GM18507 (cell line): ENCODE data around the gene EIF3A.

ENCODE experiments used
- DNase-seq: peaks from one replicate; pipeline ENCODE4 v3.0.0; 2011; ENCODE audit warnings: low read depth; ENCODE audit not compliant: insufficient read length; ENCODE audit errors: extremely low spot score
- FAIRE-seq: peaks from 2 replicates; lab custom pipeline; 2011; peaks lifted over from hg19 to GRCh38; lab: Jason Lieb, UNC

EIF3A gene

DNA sequence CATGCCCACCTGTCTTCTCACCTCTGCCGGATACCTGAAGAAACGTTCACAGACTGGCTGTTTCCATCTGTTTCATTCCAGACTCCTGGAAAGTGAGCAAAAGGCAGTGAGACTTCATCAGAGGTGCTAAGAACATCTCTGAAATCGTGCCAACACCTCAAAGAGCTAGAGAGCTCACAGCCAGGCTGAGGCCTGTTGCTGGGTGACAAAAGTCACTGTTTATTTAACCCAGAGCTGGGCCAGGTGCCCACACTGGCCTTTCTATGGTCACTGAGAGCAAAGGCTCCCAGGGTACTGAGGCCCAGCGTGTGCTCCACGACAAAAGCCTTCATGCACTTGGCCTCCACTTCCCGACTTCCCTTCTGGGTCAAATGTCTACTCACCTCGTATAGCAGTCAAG is 54.8 kb downstream of the EIF3A start:
- FAIRE-seq (no peak), DNase-seq (no peak)

DNA sequence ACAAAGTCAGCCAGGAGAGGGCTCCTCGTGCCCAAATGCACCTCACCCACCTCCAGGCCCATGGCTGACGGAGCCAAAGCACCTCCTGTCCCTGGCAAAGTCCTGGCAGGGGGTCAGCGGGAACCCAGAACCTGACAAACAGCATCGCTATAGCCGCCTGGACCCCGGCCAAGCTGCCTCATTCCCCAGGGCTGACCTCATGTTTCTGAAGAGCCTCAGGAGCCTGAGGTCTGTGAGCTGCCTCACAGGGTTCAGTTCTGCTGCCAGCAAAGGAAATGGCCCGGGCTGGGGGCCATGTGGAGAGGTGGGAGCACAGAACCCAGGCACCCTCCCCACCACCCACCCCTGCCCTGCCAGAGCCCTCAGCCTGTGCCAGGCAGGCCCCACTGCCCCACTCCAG is 55.3 kb downstream of the EIF3A start:
- no peak for FAIRE-seq
- no peak for DNase-seq

DNA sequence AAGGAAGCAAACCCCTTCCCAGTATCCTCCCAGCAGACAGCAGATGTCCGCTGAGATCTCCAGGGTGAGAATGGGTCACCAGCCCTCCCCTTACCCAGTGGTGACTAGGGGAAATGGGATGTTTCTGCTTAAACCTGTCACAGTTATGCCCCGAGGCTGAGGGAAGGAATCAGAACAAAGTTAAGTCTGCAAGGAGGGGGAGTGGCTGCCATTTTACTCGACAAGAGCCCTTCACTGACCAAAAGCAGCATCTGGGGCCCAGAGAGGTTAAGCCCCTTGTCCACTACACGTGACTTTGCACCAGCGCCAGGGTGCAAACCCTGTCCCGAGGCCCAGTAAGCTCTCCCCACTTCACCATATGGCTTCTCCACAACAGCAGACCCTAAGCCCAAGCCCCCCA is 55.7 kb downstream of the EIF3A start:
- DNase-seq (no peak), FAIRE-seq (no peak)

DNA sequence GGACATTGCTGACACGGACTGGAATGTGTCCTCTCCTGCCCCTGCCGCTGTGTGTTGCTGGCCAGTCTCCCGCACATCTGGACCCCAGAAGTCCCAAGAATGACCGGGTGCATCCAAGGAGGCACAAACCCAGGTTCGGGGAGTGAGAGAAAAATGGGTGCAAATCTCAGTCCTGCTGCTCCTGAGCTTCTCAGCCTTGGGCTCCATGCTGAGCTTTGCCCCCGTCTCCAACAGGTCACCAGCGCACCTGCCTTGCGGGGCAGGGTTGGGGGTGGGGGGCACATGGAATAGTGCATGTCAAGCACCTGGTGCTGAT is 57.1 kb downstream of the EIF3A start:
- no peak for FAIRE-seq

DNA sequence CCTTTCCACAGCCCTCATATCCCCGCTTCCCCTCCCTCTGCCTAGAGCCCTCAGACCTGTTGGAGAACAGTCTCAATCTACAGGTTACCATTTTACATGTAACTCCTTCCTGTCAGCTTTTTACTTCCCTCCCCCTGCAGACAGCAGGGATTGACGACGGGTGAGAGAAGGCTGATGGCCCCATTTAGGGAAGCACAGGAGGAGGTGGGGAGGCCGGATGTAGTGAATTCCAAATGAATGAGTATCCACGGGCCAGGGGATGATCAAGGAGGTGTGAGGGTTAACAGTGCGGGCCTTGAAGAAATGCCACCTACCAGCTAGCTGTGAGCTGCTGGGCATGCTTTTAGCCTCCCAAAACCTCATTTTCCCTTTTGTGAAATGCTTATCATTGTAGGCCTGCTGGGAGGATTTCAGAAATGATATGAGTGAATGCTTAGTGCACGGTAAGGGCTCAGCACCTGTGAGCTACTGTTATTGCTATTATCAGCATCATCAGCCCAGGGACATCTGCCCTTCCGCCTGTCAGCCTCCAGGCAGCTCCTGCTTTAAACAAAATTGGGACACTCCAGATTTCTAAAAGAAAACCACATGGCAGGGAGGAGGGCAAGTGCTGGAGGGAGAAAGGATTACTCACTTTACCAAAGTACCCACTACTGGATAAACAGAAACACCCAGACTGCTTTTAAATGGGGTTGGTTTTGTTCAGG is 57.6 kb downstream of the EIF3A start:
- FAIRE-seq, result no peak
- DNase-seq, result no peak

More for the DNA sequence above, 57.1 kb downstream of the EIF3A start:
- DNase-seq, result no peak

DNA sequence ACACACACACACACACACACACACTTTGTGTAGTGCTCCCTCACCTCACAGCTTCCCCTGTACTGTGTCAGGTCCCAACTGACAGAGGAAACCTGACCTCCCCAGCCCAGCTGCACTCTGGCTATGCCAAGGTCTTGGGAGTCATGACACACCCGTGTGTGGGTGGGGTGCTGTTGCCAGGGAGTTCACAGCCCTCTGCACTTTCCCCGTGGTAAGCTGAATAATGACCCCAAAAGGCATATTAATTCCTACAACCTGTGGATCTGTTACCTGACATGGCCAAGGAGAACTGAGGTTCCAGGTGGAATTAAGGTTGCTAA is 60.0 kb downstream of the EIF3A start:
- no peak for FAIRE-seq
- no peak for DNase-seq

DNA sequence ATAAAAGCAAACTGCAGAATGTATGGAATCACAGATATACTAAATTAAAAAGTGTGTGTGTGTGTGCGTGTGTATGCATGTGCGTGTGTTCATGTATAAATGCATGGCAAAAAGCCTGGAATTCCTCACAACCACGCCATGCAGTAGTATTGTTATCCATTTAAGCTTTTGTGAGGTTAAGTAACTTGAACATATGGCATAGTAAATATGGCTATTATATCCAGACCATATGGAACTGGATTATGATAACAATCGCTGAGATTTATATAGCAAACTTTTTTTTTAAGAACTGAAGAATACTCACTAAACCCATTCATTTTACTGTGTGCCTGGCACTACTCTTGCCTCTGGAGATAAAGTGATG is 73.4 kb downstream of the EIF3A start:
- DNase-seq, result no peak
- FAIRE-seq, result no peak

DNA sequence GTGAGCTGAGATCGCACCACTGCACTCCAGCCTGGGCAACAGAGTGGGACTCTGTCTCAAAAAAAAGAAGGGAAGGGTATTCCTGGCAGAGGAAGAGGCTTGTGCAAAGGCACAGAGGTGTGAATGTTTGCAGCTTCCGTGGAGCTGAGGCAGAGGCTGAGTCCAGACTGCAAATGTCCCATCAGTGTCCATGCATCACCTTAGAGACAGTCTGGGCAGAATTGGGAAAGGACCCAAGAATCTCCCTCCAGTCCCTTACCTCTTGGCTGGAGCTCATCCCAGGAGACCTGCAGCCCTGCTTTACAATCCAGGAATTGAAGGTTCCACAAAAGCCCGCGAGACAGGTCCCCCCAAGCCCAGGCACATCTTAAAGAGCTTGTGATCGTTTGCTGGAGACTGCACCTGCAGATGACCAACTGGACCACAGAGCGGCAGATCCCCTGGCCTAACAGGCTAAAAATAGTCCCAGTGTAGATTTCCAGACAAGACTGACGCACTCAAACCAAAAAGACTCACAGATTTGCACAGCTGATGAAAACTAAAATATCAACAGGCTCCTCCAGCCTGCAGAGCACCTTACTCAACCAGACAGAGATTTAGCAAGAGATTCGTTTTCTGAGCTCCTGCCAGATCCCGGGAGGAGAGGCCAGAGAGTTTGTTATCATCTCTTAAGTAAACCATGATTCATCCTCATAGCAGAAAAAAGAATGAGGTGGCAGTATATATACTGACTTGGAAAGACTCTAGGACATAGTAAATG is 74.0 kb downstream of the EIF3A start:
- DNase-seq (no peak), FAIRE-seq (no peak)

DNA sequence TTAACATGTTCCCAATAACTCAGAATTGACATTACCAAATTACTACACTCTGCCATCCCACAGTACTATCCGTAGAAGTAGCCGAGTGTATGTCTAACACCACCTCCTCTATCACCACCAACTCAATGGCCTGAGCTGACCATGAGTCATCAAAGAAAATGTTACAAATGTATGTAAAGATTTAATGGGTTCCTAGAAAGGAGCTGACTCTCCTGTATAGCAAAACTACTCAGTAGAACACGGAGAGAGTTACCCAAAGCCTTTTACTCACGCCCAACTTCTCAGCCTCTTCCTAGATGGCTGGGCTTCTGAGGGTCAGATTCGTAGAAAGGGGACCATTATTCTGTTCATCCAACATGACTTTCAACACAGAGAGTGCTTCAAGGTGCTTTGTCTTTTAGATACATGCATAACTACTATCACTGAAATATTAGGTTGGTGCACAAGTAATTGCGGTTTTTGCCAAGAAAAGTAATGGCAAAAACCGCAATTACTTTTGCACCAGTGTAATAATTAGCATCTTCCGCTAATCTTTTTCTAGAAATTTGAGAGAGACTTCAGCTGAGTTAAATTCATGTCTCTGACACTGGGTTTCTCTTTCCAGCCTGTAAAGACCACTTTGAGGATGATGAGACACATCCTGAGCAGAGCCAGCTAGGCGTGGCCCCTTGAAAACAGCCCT is 75.1 kb downstream of the EIF3A start:
- DNase-seq, result no peak
- FAIRE-seq, result no peak

DNA sequence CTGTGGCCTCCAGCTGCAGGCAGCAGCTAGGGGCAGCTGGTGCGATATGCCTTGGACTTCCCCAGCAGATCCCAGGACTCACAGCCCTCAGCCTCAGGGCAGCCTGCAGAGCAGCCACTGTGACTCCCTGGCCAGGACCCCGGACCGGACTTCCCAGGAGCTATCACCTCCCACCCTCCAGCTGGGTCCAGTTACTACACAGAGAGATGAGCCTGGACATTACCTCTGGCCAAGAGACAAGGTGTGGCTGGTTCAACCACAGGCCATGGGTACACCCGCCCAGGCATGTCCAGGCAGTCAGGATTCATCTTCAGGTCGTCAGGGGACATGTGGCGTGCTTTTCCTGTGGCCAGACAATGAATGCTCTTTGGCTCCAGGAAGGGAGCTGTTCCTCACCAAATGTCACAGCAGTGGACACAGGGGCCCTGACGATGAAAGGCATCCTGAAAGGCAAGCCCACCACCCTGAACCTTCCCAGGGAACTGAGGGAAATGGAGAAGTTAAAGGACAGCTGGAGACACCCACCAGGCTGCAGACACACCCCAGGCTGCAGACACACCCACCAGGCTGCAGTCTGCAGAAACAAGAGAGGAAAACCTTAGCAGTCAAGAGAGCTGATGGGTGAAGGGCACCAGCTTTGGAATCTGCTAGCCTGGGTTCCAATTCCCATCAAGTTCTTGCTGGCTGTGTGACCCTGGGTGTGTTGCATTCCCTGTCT is 76.9 kb downstream of the EIF3A start:
- DNase-seq (no peak), FAIRE-seq (no peak)

DNA sequence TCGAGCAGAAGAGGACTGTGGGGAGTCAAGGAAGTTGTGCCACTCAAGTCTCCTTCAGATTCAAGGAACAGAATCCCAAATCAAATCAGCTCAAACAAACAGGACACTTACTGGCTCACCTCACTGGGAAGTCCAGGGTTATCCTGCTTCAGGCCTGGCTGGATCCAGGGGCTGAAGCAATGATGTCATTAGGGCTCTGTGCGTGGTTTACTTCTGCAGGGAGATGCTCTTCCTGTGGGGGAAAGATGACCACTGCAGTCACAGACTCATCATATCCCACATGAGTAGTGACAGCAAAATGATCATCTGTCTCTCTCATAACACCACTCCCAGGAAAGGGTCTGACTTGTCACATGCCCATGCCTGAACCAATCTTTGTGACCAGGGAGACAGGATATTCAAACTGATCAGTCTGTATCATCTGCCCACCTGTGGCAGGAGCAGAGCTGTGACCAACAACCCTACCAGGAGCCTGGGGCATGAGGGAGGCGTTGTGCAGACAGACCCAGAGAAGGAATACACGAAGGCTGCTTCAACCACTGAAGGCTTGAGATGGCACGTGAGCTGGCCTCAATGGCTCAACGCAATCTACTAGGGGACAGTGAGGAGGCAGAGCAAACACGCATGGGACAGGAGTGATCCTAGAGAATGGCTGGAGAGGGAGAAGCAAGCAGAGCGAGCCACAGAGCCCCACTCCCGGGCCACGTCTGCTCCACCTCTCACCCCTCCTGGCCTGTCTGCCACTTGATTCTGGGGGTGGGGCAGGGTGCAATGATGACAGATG is 78.7 kb downstream of the EIF3A start:
- FAIRE-seq, result no peak
- no peak for DNase-seq

DNA sequence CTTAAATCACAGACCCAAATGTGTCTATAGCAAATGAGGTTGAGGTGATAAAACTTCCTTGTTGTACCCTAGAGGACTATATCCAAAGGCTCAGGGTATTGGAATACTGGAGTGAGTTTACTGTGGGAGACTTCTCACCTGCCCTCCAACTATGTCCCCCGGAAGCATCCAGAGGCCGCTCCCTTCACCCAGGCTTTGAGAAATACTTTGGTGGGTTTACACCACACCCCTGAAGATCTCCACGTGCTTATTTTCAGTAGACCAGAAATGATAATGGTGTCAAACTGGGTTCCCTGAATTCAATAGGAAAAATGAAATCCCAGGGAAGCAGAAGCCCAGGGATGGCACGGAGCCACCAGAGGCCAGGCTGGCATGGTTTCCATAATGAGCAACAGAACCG is 82.4 kb downstream of the EIF3A start:
- no peak for FAIRE-seq

DNA sequence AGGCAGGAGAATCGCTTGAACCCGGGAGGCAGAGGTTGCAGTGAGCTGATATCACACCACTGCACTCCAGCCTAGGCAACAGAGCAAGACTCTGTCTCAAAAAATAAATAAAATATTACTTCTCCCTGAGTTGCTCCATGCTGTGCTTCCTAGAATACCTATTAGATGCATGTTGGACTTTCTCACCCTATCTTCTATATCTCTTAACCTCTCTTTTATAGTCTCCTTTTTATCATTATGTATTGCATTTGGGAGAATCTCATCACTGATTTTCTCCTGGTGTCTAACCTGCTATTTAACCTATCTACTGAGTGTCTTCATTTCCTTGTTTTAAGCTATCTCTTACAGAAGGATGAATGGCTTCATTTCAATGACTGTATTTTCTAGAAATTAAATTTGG is 83.2 kb downstream of the EIF3A start:
- DNase-seq, result no peak
- no peak for FAIRE-seq

More for the DNA sequence above, 82.4 kb downstream of the EIF3A start:
- DNase-seq, result no peak

DNA sequence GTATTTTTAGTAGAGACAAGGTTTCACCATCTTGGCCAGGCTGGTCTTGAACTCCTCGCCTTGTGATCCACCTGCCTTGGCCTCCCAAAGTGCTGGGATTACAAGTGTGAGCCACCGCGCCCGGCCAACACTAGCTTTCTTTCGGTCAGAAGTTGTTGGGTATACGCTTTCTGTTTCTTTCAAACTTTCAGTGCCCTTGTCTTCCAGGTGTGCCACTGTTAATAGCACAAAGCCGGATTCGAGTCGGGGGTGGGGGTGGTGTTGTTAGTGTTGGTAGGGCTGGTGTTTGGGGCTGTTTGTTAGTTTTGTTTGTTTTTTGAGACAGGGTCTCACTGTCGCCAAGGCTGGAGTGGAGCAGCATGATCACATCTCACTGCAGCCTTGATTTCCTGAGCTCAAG is 84.9 kb downstream of the EIF3A start:
- FAIRE-seq (no peak), DNase-seq (no peak)

DNA sequence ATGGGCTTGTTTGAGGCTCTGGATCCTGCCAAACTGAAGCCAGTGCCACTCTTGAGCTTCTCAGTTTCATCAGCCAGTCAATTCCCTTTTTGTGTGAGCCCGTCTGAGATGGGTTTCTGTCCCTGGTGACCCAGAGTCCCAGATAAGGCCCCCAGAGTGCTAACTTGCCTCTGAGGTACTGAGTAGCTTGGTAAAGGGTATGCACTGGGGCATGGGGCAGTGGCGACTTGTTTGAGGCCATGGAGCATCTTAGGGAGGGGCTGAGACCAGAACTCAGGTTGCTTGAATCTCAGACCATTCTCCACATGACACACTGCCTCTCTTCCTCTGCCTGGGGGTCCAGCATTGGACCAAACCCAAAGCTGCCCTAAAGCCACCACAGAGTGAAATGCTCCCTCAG is 86.3 kb downstream of the EIF3A start:
- DNase-seq (no peak), FAIRE-seq (no peak)

DNA sequence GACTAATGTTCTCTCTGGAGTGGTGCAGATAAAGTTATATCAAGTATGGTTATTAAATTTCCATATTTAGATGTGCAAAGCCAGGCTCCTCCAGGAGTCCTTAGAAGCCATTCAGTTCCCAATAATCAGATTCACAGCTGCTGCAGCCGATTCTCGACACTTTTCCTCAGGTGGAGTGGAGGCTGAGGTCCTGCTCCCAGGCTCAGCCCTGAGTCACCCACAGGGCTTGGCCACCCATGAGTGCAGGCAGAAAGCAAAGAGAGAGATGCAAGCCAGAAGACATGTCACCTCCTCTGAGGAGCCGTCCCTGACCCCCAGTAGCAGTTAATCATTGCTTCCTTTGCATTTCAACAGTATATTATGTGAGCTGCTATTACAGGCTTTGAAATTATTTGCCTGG is 87.4 kb downstream of the EIF3A start:
- DNase-seq (no peak), FAIRE-seq (no peak)

DNA sequence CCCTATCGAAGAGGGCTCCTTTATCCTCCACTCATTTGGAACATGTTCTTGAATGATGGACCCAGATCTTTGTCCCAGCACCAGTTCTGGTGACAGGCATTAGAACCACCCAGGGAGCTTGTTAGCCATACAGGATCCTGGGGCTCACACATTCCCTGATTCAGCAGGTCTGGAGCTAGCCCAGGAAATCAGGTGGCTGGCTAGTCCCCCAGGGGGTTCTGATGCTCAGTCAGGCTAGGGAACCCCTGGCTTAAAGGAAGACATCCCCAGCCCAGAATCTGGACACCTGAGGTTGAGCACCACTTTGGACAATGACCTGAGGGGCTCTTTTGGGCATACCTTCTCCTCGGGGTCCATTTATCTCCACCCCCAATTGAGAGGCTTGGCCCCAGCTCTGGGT is 88.1 kb downstream of the EIF3A start:
- no peak for DNase-seq
- FAIRE-seq, result no peak

DNA sequence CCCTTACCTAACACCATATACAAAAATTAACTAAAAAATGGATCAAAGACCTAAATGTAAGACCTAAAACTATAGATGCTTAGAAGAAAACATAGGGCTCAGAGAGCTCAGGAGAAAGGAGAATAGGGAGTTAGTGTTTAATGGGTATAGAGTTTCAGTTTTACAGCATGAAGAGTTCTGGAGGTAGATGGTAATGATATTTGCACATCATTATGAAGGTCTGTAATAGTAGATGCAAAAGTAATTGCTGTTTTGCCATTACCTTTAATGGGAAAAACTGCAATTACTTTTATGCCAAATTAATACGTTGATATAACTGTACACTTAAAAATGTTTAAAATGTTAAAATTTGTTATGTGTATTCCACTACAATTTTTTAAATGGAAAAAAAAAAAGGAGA is 90.3 kb downstream of the EIF3A start:
- FAIRE-seq, result no peak
- no peak for DNase-seq

DNA sequence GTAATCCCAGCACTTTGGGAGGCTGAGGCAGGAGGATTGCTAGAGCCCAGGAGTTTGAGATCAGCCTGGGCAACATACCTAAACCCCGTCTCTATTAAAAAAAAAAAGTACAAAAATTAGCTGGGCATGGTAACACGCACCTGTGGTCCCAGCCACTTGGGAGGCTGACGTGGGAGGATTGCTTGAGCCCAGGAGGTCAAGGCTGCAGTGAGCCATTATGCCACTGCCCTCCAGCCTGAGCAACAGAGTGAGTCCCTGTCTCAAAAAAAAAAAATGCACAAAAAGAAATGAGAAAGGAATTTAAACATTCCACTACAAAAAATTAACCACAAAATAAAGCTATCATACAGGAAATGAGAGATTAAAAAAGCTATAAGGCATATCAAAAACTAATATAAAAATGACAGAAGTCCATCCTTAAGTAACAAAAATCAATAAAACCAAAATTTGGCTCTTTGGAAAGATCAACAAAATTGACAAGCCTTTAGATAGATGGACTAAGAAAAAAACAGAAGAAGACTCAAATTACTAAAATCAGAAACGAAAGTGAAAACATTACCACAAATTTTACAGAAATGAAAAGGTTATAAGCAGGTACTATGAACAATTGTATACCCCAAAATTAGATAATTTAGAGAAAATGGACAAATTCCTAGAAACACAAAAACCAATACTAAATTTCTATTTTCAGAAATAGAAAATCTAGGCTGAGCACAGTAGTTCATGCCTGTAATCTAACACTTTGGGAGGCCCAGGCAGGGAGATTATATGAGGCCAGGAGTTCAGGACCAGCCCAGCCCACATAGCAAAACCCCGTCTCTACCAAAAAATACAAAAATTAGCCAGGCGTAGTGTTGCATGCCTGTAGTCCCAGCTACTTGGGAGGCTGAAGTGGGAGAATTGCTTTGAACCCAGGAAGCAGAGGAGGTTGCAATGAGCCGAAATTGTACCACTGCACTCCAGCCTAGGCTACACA is 93.5 kb downstream of the EIF3A start:
- FAIRE-seq, result peak; percentile 91
- DNase-seq, result no peak
